ENCODE measurements around the gene CHRNA9.

CHRNA9 gene

GRCh38 chr4:40309250-40309774 lies 25.8 kb upstream of the CHRNA9 start:
- no peak for DNase-seq

GRCh38 chr4:40310225-40310624 lies 24.9 kb upstream of the CHRNA9 start:
- DNase-seq: no peak

- no peak for DNase-seq
Measured at GRCh38 chr4:40311811-40312346, 23.3 kb upstream of the CHRNA9 start.

GRCh38 chr4:40314951-40315350 lies 20.2 kb upstream of the CHRNA9 start:
- DNase-seq: no peak

- DNase-seq: no peak
Measured at GRCh38 chr4:40316333-40316781, 18.8 kb upstream of the CHRNA9 start.

GRCh38 chr4:40316782-40317635 lies 18.1 kb upstream of the CHRNA9 start:
- DNase-seq: no peak

- no peak for DNase-seq
Measured at GRCh38 chr4:40317916-40318658, 17.0 kb upstream of the CHRNA9 start.

- DNase-seq: no peak
Measured at GRCh38 chr4:40321574-40322275, 13.4 kb upstream of the CHRNA9 start.

GRCh38 chr4:40322811-40323210 lies 12.3 kb upstream of the CHRNA9 start:
- DNase-seq: no peak

- DNase-seq: no peak
Measured at GRCh38 chr4:40323866-40324265, 11.3 kb upstream of the CHRNA9 start.

- no peak for DNase-seq
Measured at GRCh38 chr4:40325406-40326019, 9.6 kb upstream of the CHRNA9 start.

GRCh38 chr4:40327340-40327739 lies 7.8 kb upstream of the CHRNA9 start:
- DNase-seq: peak; percentile 76

GRCh38 chr4:40328383-40328782 lies 6.8 kb upstream of the CHRNA9 start:
- no peak for DNase-seq

- DNase-seq: no peak
Measured at GRCh38 chr4:40329805-40330204, 5.3 kb upstream of the CHRNA9 start.

- no peak for DNase-seq
Measured at GRCh38 chr4:40330536-40330935, 4.6 kb upstream of the CHRNA9 start.

GRCh38 chr4:40331101-40331745 lies 3.9 kb upstream of the CHRNA9 start:
- no peak for DNase-seq

- DNase-seq: no peak
Measured at GRCh38 chr4:40331961-40332360, 3.2 kb upstream of the CHRNA9 start.

- DNase-seq: no peak
Measured at GRCh38 chr4:40333921-40334352, 1.2 kb upstream of the CHRNA9 start.

- DNase-seq: no peak
Measured at GRCh38 chr4:40335525-40335894, 377 bp downstream of the CHRNA9 start.

GRCh38 chr4:40337051-40337450 lies 1.9 kb downstream of the CHRNA9 start:
- no peak for DNase-seq

- no peak for DNase-seq
Measured at GRCh38 chr4:40337523-40337922, 2.4 kb downstream of the CHRNA9 start.

GRCh38 chr4:40340030-40340429 lies 4.9 kb downstream of the CHRNA9 start:
- DNase-seq: no peak
